ENCODE measurements around the gene GLIPR1.
A peak's percentile ranks its signal among the peaks of the same experiment; 100 is the strongest.
"Not testable (repeated sequence)": the region's sequence is repeated elsewhere in the genome, so short reads cannot be mapped to it uniquely, and the experiment has no call there.

DNA sequence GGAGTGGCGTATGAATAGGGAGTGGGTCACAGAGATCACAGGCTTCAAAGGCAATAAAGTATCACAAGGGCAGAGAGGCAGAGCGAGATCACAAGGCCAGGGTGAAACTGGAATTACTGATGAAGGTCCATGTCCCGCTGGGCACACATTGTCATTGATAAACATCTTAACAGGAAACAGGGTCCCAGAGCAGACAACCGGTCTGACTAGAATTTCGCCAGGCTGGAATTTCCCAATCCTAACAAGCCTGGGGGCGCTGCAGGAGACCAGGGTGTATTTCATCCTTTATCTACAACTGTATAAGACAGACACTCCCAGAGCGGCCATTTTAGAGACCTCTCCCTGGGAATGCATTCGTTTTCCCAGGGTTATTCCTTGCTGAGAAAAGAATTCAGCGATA lies 22.7 kb upstream of the GLIPR1 start:
- peak; percentile 21; the same call in 1 of the 2 replicates for TF ChIP-seq GATA2 (IDR thresholded peaks at IDR 0.05; ENCODE audit: low read depth, low read length)
- TF ChIP-seq GATA3 (IDR thresholded peaks at IDR 0.05; ENCODE audit: low read depth, low read length) = not testable (repeated sequence)
